B cell (primary cell): Measurements from ENCODE around the gene UNCX. TPM values are rescaled to one million over a fixed set of nuclear protein-coding genes. Genes with fewer than 3 reads are reported as not detected.

Experiments
- ATAC-seq: fragments of 200-7000 bp; cut with Tn5 transposase; one replicate; pipeline ENCODE4 v1.10.0; 2021; ENCODE audit warnings: low read depth, mild to moderate bottlenecking, moderate number of reproducible peaks, moderate library complexity
- CTCF ChIA-PET: fragments of 350-600 bp; sonication (Branson Sonifier 250); formaldehyde crosslinking; loops from one replicate; lab custom pipeline; 2021; ENCODE audit warnings: antibody characterized with exemption, inconsistent platforms; lab: Charles Lee
- POLR2A ChIA-PET: fragments of 350-600 bp; sonication (Branson Sonifier 250); formaldehyde crosslinking; loops from one replicate; lab custom pipeline; 2021; ENCODE audit warnings: antibody characterized with exemption; lab: Charles Lee
- DNase-seq: peaks from one replicate; pipeline ENCODE4 v3.0.0; 2013
- H2AFZ ChIP-seq: 2 replicates; pipeline ENCODE4 v1.6.1; 2012; ENCODE audit warnings: mild to moderate bottlenecking, low read depth, low read length; ENCODE audit not compliant: insufficient read depth, poor library complexity, severe bottlenecking
- H3K27ac ChIP-seq, 2 donors: 1 replicate in 1 of 2; 2 replicates in 1 of 2; pipeline ENCODE4 v1.5.1; 2012 to 2013; ENCODE audit warnings: low read length in 2 of 2, mild to moderate bottlenecking in 2 of 2, moderate library complexity in 1 of 2
- H3K27me3 ChIP-seq, 4 experiments: fragments of 200-600 bp in 1 of 4; sonication (generic) in 1 of 4; replicated peaks in 1 of 4; 1 replicate in 2 of 4; 2 replicates in 2 of 4; pipeline versions ENCODE4 v1.6.1 to v1.7.0; 2013 to 2016; ENCODE audit warnings: low read length in 3 of 4, mild to moderate bottlenecking in 2 of 4, mixed read lengths in 1 of 4, moderate library complexity in 1 of 4; ENCODE audit not compliant: insufficient read depth in 4 of 4, control insufficient read depth in 3 of 4; ENCODE audit errors: control extremely low read depth in 1 of 4
- H3K36me3 ChIP-seq, 2 experiments: replicated peaks in 1 of 2; 1 replicate in 1 of 2; 2 replicates in 1 of 2; pipeline versions ENCODE4 v1.6.1 to v1.7.1; 2013; ENCODE audit warnings: low read length in 1 of 2; ENCODE audit not compliant: insufficient read depth in 2 of 2, control insufficient read depth in 1 of 2; ENCODE audit errors: control extremely low read depth in 1 of 2, extremely low read depth in 1 of 2
- H3K4me1 ChIP-seq, 2 donors: fragments of 200-600 bp in 1 of 2; sonication (generic) in 1 of 2; 1 replicate in 1 of 2; 2 replicates in 1 of 2; pipeline versions ENCODE4 v1.5.1 to v1.6.1; 2013 to 2017; ENCODE audit warnings: low read length in 2 of 2; ENCODE audit not compliant: control insufficient read depth in 2 of 2, insufficient read depth in 2 of 2
- H3K4me2 ChIP-seq: replicated peaks from 2 replicates; pipeline ENCODE3; 2012; ENCODE audit warnings: mild to moderate bottlenecking, low read depth, low read length; ENCODE audit not compliant: poor library complexity, severe bottlenecking
- H3K4me3 ChIP-seq, 5 experiments: fragments of 200-600 bp in 1 of 5; sonication (generic) in 1 of 5; 1 replicate in 3 of 5; 2 replicates in 2 of 5; pipeline versions ENCODE4 v1.5.1 to v1.7.0; 2011 to 2016; ENCODE audit warnings: low read length in 4 of 5, mild to moderate bottlenecking in 4 of 5, low read depth in 2 of 5, control low read depth in 1 of 5, moderate library complexity in 1 of 5; ENCODE audit not compliant: insufficient read depth in 1 of 5; ENCODE audit errors: control extremely low read depth in 1 of 5, extremely low read depth in 1 of 5
- H3K79me2 ChIP-seq: fragments of 200-600 bp; sonication (generic); one replicate; pipeline ENCODE4 v1.6.0; 2016; ENCODE audit warnings: low read length; ENCODE audit not compliant: control insufficient read depth, insufficient read depth
- H3K9ac ChIP-seq: fragments of 200-600 bp; sonication (generic); 2 replicates; pipeline ENCODE4 v1.6.1; 2017; ENCODE audit warnings: mild to moderate bottlenecking, low read length, moderate library complexity
- H3K9me3 ChIP-seq, 3 donors: one replicate each; pipeline versions ENCODE4 v1.6.1 to v1.7.1; 2013; ENCODE audit warnings: low read length in 2 of 3; ENCODE audit not compliant: control insufficient read depth in 2 of 3, insufficient read depth in 1 of 3; ENCODE audit errors: control extremely low read depth in 1 of 3
- H4K20me1 ChIP-seq: 2 replicates; pipeline ENCODE4 v1.6.0; 2012; ENCODE audit warnings: mild to moderate bottlenecking, low read length; ENCODE audit not compliant: insufficient read depth, control insufficient read depth, poor library complexity, severe bottlenecking
- H3K27ac Mint-ChIP-seq: one replicate; pipeline ENCODE4 v1.8.0; 2021; ENCODE audit warnings: mixed read lengths
- H3K27me3 Mint-ChIP-seq: one replicate; pipeline ENCODE4 v1.8.0; 2021; ENCODE audit warnings: mixed read lengths
- H3K4me1 Mint-ChIP-seq: one replicate; pipeline ENCODE4 v1.8.0; 2021; ENCODE audit warnings: mixed read lengths
- H3K4me3 Mint-ChIP-seq: one replicate; pipeline ENCODE4 v1.8.0; 2021; ENCODE audit warnings: mixed read lengths
- H3K9me3 Mint-ChIP-seq: one replicate; pipeline ENCODE4 v1.8.0; 2022; ENCODE audit warnings: mixed read lengths; ENCODE audit not compliant: insufficient read depth
- EZH2 ChIP-seq: IDR thresholded peaks from 2 replicates; pipeline ENCODE4 v1.6.1; 2012; ENCODE audit warnings: borderline replicate concordance, low read depth, mild to moderate bottlenecking, moderate library complexity, low read length; ENCODE audit not compliant: insufficient read depth, poor library complexity, severe bottlenecking
- WGBS: methylation state at CpG from one replicate; pipeline ENCODE4 v1.1.5; 2013; ENCODE audit warnings: missing lambda C conversion rate; ENCODE audit not compliant: insufficient coverage; 5-methylcytosine and 5-hydroxymethylcytosine counted together
- intact Hi-C: fragments of 100-400 bp; cut with micrococcal nuclease; formaldehyde crosslinking; loops from one replicate; pipeline ENCODE4 v1.10.0; 2022
- polyA plus RNA-seq: library from polyadenylated mRNA; depleted of rRNA; stranded (reverse); fragments of >200 nt; gene quantifications from 2 replicates; pipeline ENCODE4 v1.2.3, GENCODE V29; 2012
- total RNA-seq, 2 donors: library from RNA; stranded (reverse); fragments of 120-200 nt in 1 of 2; gene quantifications; 1 replicate in 1 of 2; 2 replicates in 1 of 2; pipeline versions ENCODE4 v1.2.3 to v1.2.4, GENCODE V29; 2013 to 2022
- TF ChIP-seq, protein P1 (sequence below): fragments of 200-600 bp; IDR thresholded peaks from one replicate; pipeline ENCODE4 v1.8.0; 2022; ENCODE audit warnings: antibody characterized with exemption, mild to moderate bottlenecking

The UNCX gene
- total and polyA plus RNA-seq, 2 donors (not counting 1 experiment from before 2014, with no cell fraction given): not detected

DNA sequence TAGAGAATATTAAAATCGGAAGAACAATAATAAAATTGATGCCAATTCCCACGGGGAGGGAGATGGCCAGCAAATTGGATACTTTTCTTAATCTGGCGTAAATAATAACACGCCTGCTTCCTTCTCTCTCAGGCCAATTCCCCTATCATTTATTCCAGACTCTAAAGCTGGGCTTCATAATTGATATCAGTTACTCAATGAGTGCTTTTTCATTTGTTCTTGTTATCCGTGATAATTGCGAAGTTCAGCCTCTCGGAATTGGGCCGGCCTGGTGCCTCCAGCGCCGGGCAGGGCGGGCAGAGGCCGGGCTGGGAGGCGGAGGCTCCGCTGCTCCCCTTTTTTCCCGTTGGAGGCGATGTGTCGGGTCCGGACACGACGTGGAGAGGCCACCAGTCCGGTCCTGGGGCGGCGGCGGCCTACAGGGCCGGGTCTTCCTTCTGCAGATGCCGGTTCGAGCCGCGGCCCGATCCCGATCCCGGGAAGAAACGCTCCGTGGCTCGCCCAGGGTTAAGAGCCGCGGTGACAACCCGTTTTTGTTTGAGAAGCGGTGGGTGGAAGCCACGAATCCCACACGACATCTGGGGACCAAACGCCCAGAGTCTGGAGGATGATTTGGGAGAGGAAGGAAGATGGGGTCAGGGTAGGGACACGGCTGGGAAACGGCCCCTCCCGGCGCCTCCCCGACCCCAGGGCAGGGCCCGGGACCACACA lies 13.6 kb downstream of the UNCX start:
- peaks cover 13 to 24% of the 10 kb centered on the region in 2 donors for H3K4me1 ChIP-seq
- peak; percentile 35 for DNase-seq
- peaks cover 62% of the 10 kb centered on the region for H3K27me3 Mint-ChIP-seq
- 6% methylated on average over 38 of the region's 48 CpGs for WGBS
- H3K27me3 ChIP-seq: peaks cover 0 to 92% (median 50%) of the 10 kb centered on the region in 4 experiments
- no peak overlapping the region for H2AFZ ChIP-seq
- intact Hi-C loops: no loop called here
- ChIA-PET POLR2A (no interaction called here), CTCF (no interaction called here)
- H3K27ac Mint-ChIP-seq: peak overlapping the region; percentile 15
- peaks cover 12% of the 10 kb centered on the region for H3K4me1 Mint-ChIP-seq
- H3K79me2 ChIP-seq: no peaks in the 10 kb centered on the region
- no peak overlapping the region for H3K4me3 Mint-ChIP-seq
- H3K4me2 ChIP-seq: peak overlapping the region; percentile 20
- no peaks in the 10 kb centered on the region for H4K20me1 ChIP-seq
- H3K9ac ChIP-seq: no peak overlapping the region
- peaks cover 0 to 71% (median 2%) of the 10 kb centered on the region in 3 donors for H3K9me3 ChIP-seq
- no peak overlapping the region for H3K4me3 ChIP-seq
- TF ChIP-seq EZH2: peak; percentile 70
- TF ChIP-seq, protein P1, sequence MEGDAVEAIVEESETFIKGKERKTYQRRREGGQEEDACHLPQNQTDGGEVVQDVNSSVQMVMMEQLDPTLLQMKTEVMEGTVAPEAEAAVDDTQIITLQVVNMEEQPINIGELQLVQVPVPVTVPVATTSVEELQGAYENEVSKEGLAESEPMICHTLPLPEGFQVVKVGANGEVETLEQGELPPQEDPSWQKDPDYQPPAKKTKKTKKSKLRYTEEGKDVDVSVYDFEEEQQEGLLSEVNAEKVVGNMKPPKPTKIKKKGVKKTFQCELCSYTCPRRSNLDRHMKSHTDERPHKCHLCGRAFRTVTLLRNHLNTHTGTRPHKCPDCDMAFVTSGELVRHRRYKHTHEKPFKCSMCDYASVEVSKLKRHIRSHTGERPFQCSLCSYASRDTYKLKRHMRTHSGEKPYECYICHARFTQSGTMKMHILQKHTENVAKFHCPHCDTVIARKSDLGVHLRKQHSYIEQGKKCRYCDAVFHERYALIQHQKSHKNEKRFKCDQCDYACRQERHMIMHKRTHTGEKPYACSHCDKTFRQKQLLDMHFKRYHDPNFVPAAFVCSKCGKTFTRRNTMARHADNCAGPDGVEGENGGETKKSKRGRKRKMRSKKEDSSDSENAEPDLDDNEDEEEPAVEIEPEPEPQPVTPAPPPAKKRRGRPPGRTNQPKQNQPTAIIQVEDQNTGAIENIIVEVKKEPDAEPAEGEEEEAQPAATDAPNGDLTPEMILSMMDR: no peak
- H3K9me3 Mint-ChIP-seq: no peaks in the 10 kb centered on the region
- no peak for ATAC-seq
- no peaks in the 10 kb centered on the region for H3K36me3 ChIP-seq
- no peak overlapping the region for H3K27ac ChIP-seq

DNA sequence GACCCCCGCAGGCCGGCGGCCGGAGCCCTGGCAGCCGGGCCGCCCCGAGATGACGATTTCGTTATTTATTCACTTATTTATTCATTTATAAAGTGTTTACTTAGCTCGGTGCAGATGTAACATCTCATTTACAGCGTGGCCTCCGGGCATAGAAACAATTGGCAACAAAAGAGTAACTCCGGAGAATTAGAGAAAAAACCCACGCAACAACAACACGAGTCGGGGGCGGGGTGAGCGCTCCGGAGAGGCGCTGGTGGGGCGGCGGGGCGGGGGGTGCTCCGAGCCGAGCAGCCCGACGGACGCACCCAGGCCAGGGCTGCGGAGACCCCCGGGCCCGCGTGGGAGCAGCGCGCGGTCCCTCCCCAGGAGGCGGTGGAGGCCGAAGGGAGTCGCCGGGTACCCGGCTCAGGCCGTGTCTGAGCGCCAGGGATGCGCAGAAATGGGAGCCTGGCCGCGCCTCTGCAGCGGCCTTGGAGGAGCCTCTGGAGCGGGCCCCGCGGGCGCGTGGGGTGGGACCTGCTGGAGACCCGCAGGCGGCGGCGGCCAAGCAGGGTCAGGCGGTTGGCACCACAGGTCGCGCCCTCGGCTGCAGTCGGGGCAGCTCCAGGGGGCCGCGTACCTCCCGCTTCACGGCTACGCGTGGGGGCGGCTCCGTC lies 14.3 kb downstream of the UNCX start:
- H3K27ac Mint-ChIP-seq: no peak overlapping the region
- no peak overlapping the region for H3K4me3 Mint-ChIP-seq
- Histone ChIP-seq H3K36me3 (no peaks in the 10 kb centered on the region), H3K4me1 (peaks cover 13 to 24% of the 10 kb centered on the region in 2 donors), H2AFZ (no peak overlapping the region), H3K4me2 (peak overlapping the region; percentile 25), H3K9me3 (peaks cover 0 to 64% (median 2%) of the 10 kb centered on the region in 3 donors), H3K27ac (no peak overlapping the region), H3K9ac (no peak overlapping the region), H4K20me1 (no peaks in the 10 kb centered on the region), H3K4me3 (no peak overlapping the region), H3K79me2 (no peaks in the 10 kb centered on the region), H3K27me3 (peaks cover 0 to 92% (median 47%) of the 10 kb centered on the region in 4 experiments)
- intact Hi-C loops: no loop called here
- H3K27me3 Mint-ChIP-seq: peaks cover 61% of the 10 kb centered on the region
- no peak for TF ChIP-seq EZH2
- TF ChIP-seq, protein P1: no peak
- H3K9me3 Mint-ChIP-seq: no peaks in the 10 kb centered on the region
- ChIA-PET CTCF (no interaction called here), POLR2A (no interaction called here)
- WGBS: 10% methylated on average over 58 of the region's 68 CpGs
- no peak for ATAC-seq
- peak; percentile 41 for DNase-seq
- peaks cover 11% of the 10 kb centered on the region for H3K4me1 Mint-ChIP-seq
